GM23248 (cell line): ENCODE data around the gene FDX2. TPM values are rescaled to one million over a fixed set of nuclear protein-coding genes. Genes with fewer than 3 reads are reported as not detected.
A peak's percentile ranks its signal among the peaks of the same experiment; 100 is the strongest.

ENCODE experiments used
- DNase-seq: peaks from one replicate; pipeline ENCODE4 v3.0.0-alpha.2; 2015
- H2AFZ ChIP-seq: fragments of 200-600 bp; sonication (generic); 2 replicates; pipeline ENCODE4 v1.6.1; 2016; ENCODE audit warnings: antibody characterized with exemption
- H3F3A ChIP-seq: fragments of 200-600 bp; sonication (generic); 2 replicates; pipeline ENCODE4 v1.6.1; 2016; ENCODE audit warnings: mild to moderate bottlenecking, antibody characterized with exemption, mixed run types; ENCODE audit not compliant: insufficient read depth
- H3K27ac ChIP-seq: fragments of 200-600 bp; sonication (generic); 2 replicates; pipeline ENCODE4 v1.5.1; 2016; ENCODE audit warnings: mild to moderate bottlenecking
- H3K27me3 ChIP-seq: fragments of 200-600 bp; sonication (generic); replicated peaks from 2 replicates; pipeline ENCODE4 v1.6.1; 2016; ENCODE audit warnings: mild to moderate bottlenecking; ENCODE audit not compliant: insufficient read depth
- H3K36me3 ChIP-seq: fragments of 200-600 bp; sonication (generic); 2 replicates; pipeline ENCODE4 v1.6.1; 2016; ENCODE audit warnings: low read depth, mild to moderate bottlenecking
- H3K4me1 ChIP-seq: fragments of 200-600 bp; sonication (generic); 2 replicates; pipeline ENCODE4 v1.6.1; 2016; ENCODE audit warnings: mild to moderate bottlenecking; ENCODE audit not compliant: insufficient read depth
- H3K4me2 ChIP-seq: fragments of 200-600 bp; sonication (generic); one replicate; pipeline ENCODE4 v1.6.1; 2016; ENCODE audit warnings: mild to moderate bottlenecking; ENCODE audit not compliant: unreplicated experiment
- H3K4me3 ChIP-seq: fragments of 200-600 bp; sonication (generic); 2 replicates; pipeline ENCODE4 v1.5.1; 2016; ENCODE audit warnings: mild to moderate bottlenecking
- H3K79me2 ChIP-seq: fragments of 200-600 bp; sonication (generic); 2 replicates; pipeline ENCODE4 v1.6.1; 2016; ENCODE audit warnings: mild to moderate bottlenecking; ENCODE audit not compliant: insufficient read depth
- H3K9ac ChIP-seq: fragments of 200-600 bp; sonication (generic); 2 replicates; pipeline ENCODE4 v1.6.1; 2016; ENCODE audit warnings: mild to moderate bottlenecking
- H3K9me2 ChIP-seq: fragments of 200-600 bp; sonication (generic); 2 replicates; pipeline ENCODE4 v1.6.1; 2016; ENCODE audit warnings: mixed run types, mild to moderate bottlenecking, moderate library complexity; ENCODE audit not compliant: insufficient read depth
- H3K9me3 ChIP-seq: fragments of 200-600 bp; sonication (generic); one replicate; pipeline ENCODE4 v1.6.1; 2017; ENCODE audit warnings: low read depth
- H4K20me1 ChIP-seq: fragments of 200-600 bp; sonication (generic); 2 replicates; pipeline ENCODE4 v1.6.0; 2016; ENCODE audit not compliant: insufficient read depth
- EZH2 ChIP-seq: fragments of 200-600 bp; sonication (generic); IDR thresholded peaks from 2 replicates; pipeline ENCODE4 v1.6.1; 2018; ENCODE audit warnings: antibody characterized with exemption, mild to moderate bottlenecking; ENCODE audit not compliant: insufficient read depth, poor library complexity, severe bottlenecking
- EZH2phosphoT487 ChIP-seq: fragments of 200-600 bp; sonication (generic); IDR thresholded peaks from 2 replicates; pipeline ENCODE4 v1.6.1; 2018; ENCODE audit warnings: antibody characterized with exemption, moderate library complexity, mild to moderate bottlenecking, low read depth; ENCODE audit not compliant: insufficient read depth
- WGBS, 2 experiments: methylation state at CpG; one replicate each; pipeline ENCODE4 v1.1.6; 2015 to 2017; ENCODE audit warnings: low lambda C conversion rate in 2 of 2, low coverage in 1 of 2; ENCODE audit errors: missing lambda C conversion rate in 2 of 2; 5-methylcytosine and 5-hydroxymethylcytosine counted together
- in situ Hi-C: fragments of 300-500 bp; cut with MboI; formaldehyde crosslinking; loops from 2 replicates; pipeline ENCODE4 v1.15.0; 2020
- polyA plus RNA-seq: library from polyadenylated mRNA; unstranded; fragments of >200 nt; fragmentation: Nextera tagmentation; extraction: Ambion mirVana; gene quantifications from 2 replicates; pipeline ENCODE4 v1.2.1, GENCODE V29; 2016
- total RNA-seq: library from RNA; depleted of rRNA; stranded (reverse); fragments of >200 nt; shearing (Covaris generic); gene quantifications from 2 replicates; pipeline ENCODE4 v1.2.3, GENCODE V29; 2014

The FDX2 gene
- total and polyA plus RNA-seq, 2 experiments from 2014 or later, result 46.6 to 48.9 TPM

DNA sequence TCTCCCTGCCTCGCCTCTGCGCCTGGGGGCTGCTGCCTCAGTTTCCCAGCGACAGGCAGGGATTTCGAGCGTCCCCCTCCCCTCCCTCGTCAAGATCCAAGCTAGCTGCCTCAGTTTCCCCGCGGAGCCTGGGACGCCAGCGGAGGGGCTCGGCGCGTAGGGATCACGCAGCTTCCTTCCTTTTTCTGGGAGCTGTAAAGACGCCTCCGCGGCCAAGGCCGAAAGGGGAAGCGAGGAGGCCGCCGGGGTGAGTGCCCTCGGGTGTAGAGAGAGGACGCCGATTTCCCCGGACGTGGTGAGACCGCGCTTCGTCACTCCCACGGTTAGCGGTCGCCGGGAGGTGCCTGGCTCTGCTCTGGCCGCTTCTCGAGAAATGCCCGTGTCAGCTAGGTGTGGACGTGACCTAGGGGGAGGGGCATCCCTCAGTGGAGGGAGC is 45.6 kb downstream of the FDX2 start:
- Histone ChIP-seq H3K4me3 (peak overlapping the region; percentile 58), H3K36me3 (no peaks in the 10 kb centered on the region), H3K4me2 (peak overlapping the region; percentile 69), H3K79me2 (no peaks in the 10 kb centered on the region), H3K9me2 (no peaks in the 10 kb centered on the region), H3K9me3 (no peaks in the 10 kb centered on the region), H3K9ac (peak overlapping the region; percentile 73), H3F3A (no peaks in the 10 kb centered on the region), H4K20me1 (no peaks in the 10 kb centered on the region), H2AFZ (peak overlapping the region; percentile 79), H3K27me3 (no peaks in the 10 kb centered on the region), H3K27ac (peak overlapping the region; percentile 8; the same call in 1 of the 2 replicates), H3K4me1 (no peaks in the 10 kb centered on the region)
- TF ChIP-seq EZH2, result no peak
- no peak for TF ChIP-seq EZH2phosphoT487
- peak; percentile 74 for DNase-seq
- in situ Hi-C loops, result loop anchor here (5.0 kb wide), 1 partner anchor 117 kb away; no protein-coding TSS in a partner anchor
- WGBS, 2 experiments, result 5 to 7% methylated on average over 28 to 37 of the region's 37 CpGs

DNA sequence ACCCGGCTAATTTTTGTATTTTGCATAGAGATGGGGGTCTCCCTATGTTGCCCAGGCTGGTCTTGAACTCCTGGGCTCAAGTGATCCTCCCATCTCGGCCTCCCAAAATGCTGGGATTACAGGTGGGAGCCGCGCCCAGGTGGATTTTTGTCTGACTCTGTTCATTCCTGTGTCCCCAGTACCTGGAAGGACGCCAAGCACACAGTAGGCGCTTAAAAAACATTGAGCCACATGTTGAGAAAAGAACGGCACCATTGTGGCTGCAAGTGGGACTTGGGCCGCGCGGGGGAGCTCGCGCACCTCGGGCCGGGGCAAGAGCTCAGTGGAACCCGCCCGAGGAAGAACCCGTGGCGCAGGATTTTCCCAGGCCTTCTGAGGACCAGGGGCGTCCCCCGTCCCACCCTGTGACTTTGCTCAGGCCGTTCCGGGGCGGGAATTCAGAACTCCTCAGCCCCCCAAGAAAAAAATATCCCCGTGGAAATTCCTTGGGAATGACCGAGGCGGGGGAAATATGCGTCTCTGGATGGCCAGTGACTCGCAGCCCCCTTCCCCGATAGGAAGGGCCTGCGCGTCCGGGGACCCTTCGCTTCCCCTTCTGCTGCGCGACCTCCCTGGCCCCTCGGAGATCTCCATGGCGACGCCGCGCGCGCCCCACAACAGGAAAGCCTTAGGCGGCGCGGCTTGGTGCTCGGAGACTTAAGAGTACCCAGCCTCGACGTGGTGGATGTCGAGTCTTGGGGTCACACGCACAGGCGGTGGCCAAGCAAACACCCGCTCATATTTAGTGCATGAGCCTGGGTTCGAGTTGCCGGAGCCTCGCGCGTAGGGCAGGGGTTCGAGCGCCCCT is 46.3 kb downstream of the FDX2 start:
- H3K27ac ChIP-seq, result no peak overlapping the region
- WGBS, 2 experiments, result 4 to 5% methylated on average over 58 to 59 of the region's 59 CpGs
- peak overlapping the region; percentile 73 for H3K9ac ChIP-seq
- peak overlapping the region; percentile 58 for H3K4me3 ChIP-seq
- H4K20me1 ChIP-seq, result no peaks in the 10 kb centered on the region
- no peaks in the 10 kb centered on the region for H3K9me3 ChIP-seq
- H2AFZ ChIP-seq, result peak overlapping the region; percentile 79
- H3K27me3 ChIP-seq, result no peaks in the 10 kb centered on the region
- TF ChIP-seq EZH2, result no peak
- TF ChIP-seq EZH2phosphoT487, result no peak
- in situ Hi-C loops, result loop anchor here (5.0 kb wide), 1 partner anchor 118 kb away; no protein-coding TSS in a partner anchor
- H3K9me2 ChIP-seq, result no peaks in the 10 kb centered on the region
- DNase-seq, result peak; percentile 87
- no peaks in the 10 kb centered on the region for H3F3A ChIP-seq
- no peaks in the 10 kb centered on the region for H3K79me2 ChIP-seq
- peak overlapping the region; percentile 69 for H3K4me2 ChIP-seq
- no peaks in the 10 kb centered on the region for H3K4me1 ChIP-seq
- no peaks in the 10 kb centered on the region for H3K36me3 ChIP-seq

- Histone ChIP-seq H3K4me1 (no peaks in the 10 kb centered on the region), H3K36me3 (no peaks in the 10 kb centered on the region), H3K9me2 (no peaks in the 10 kb centered on the region), H3K9me3 (no peaks in the 10 kb centered on the region), H4K20me1 (no peaks in the 10 kb centered on the region), H3K4me3 (no peak overlapping the region), H3K27me3 (no peaks in the 10 kb centered on the region), H3K79me2 (no peaks in the 10 kb centered on the region), H3F3A (no peaks in the 10 kb centered on the region), H2AFZ (no peak overlapping the region), H3K4me2 (no peak overlapping the region), H3K9ac (no peak overlapping the region), H3K27ac (no peak overlapping the region)
- DNase-seq, result no peak
- TF ChIP-seq EZH2phosphoT487, result no peak
- no peak for TF ChIP-seq EZH2
- in situ Hi-C loops, result no loop called here
- WGBS, 2 experiments, result 66 to 77% methylated on average over 6 of the region's 6 CpGs
Observed at GRCh38 chr19:10268071-10268470, 47.7 kb downstream of the FDX2 start.

GRCh38 chr19:10266706-10267105 is 49.1 kb downstream of the FDX2 start:
- H3K79me2 ChIP-seq, result no peaks in the 10 kb centered on the region
- H2AFZ ChIP-seq, result no peak overlapping the region
- 81 to 82% methylated on average over 7 of the region's 7 CpGs for WGBS, 2 experiments
- no peak overlapping the region for H3K4me2 ChIP-seq
- H3K4me1 ChIP-seq, result no peaks in the 10 kb centered on the region
- H3F3A ChIP-seq, result no peaks in the 10 kb centered on the region
- H3K9ac ChIP-seq, result no peak overlapping the region
- no peak overlapping the region for H3K27ac ChIP-seq
- in situ Hi-C loops, result no loop called here
- no peak for DNase-seq
- no peaks in the 10 kb centered on the region for H3K36me3 ChIP-seq
- no peaks in the 10 kb centered on the region for H4K20me1 ChIP-seq
- H3K9me2 ChIP-seq, result no peaks in the 10 kb centered on the region
- H3K4me3 ChIP-seq, result no peak overlapping the region
- no peaks in the 10 kb centered on the region for H3K9me3 ChIP-seq
- no peaks in the 10 kb centered on the region for H3K27me3 ChIP-seq
- TF ChIP-seq EZH2 (no peak), EZH2phosphoT487 (no peak)
